HG03565 (cell line): Measurements from ENCODE around the gene LSM12.
"Not testable (repeated sequence)": the region's sequence is repeated elsewhere in the genome, so short reads cannot be mapped to it uniquely, and the experiment has no call there.

Experiments
- ATAC-seq: cut with Tn5 transposase; IDR thresholded peaks from one replicate; pipeline ENCODE4 v1.9.1; 2021; ENCODE audit warnings: mild to moderate bottlenecking, moderate library complexity; ENCODE audit not compliant: unreplicated experiment

LSM12 gene

GRCh38 chr17:44045486-44045885 lies 21.0 kb downstream of the LSM12 start:
- ATAC-seq, result no peak

- no peak for ATAC-seq
These were observed 22.4 kb downstream of the LSM12 start for GRCh38 chr17:44044071-44044470.

GRCh38 chr17:44043272-44043696 lies 23.2 kb downstream of the LSM12 start:
- ATAC-seq, result no peak

GRCh38 chr17:44039829-44040635 lies 26.4 kb downstream of the LSM12 start:
- ATAC-seq, result no peak

DNA sequence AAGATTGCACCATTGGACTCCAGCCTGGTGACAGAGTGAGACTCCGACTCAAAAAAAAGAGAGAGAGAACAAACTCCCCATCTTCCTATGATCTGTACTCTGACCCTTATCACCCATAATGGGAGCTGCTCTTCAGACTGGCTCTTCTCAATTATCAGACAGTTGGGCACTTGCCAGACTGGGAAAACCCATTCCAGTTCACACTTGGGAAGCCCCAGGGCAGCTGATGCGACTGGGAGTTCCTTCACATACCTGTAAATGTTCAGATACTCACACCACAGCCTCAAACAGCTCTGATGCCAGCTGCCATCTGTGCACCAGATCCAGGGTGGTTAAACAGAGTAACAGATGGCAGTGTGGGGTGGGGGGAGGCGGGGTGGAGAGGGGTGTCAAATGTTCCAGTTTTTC lies 27.9 kb downstream of the LSM12 start:
- no peak for ATAC-seq

DNA sequence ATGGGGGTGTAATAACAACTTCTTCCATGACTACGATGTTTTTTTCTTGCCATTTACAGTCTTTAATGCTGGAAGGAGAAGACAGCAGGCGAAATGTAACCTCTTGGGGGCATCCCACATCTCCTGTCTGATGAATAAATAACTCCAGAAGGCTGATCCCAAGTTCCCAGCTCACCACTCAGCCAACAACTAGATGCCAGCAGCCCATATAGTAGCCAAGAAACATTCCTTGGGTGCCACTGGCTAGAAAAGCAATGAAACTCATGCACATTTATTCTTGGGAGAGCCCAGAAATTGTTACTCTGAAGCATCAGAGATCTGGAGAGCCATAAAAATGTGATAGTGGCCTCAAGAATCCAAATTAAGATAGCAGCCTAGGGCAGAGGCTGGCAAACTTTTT lies 29.0 kb downstream of the LSM12 start:
- no peak for ATAC-seq

- not testable (repeated sequence) for ATAC-seq
These were observed 31.8 kb downstream of the LSM12 start for GRCh38 chr17:44034688-44035087.

DNA sequence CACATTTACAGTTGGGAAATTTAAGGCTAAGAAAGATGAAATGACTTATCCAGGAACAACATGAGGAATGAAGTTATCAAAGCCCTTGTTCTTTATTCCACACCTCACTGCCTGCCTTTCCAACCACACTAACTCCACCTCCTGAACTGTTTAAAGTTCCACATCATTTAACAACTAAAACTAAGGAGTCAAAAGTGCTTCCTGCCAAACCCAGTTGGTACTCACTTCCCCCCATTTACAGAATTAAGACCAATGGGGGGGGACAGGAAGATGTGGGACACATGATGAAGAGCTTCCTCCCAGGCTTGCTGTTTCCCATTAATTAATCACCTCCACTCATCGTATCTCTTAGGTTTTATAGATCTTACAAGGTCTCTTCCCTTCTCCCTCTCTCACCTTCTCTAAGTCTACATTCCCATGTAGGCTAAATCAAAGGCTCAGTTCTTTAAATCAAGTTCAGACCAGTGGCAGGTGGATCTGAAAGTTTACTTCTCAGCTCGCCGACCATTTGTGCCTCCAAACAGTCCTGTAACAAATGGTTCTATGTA lies 32.5 kb downstream of the LSM12 start:
- ATAC-seq, result no peak

DNA sequence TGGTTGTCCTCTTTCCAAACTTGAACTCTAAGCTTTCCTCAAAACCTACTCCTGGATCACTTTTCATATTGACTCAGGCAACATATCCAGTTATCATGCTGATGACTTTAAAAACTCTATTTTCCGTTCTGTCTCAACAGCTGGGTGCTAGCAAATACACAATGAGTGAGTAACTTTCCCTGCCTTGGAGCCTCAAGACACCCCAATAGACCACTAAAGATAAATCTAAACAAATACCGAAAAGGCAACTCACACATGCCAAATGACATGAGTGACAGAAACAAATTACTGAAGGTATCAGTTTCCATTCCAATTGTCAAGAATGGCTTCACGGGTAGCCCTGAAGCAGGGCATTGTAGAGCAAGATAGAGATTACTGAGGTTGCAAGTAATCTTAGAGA lies 36.0 kb downstream of the LSM12 start:
- ATAC-seq, result no peak

DNA sequence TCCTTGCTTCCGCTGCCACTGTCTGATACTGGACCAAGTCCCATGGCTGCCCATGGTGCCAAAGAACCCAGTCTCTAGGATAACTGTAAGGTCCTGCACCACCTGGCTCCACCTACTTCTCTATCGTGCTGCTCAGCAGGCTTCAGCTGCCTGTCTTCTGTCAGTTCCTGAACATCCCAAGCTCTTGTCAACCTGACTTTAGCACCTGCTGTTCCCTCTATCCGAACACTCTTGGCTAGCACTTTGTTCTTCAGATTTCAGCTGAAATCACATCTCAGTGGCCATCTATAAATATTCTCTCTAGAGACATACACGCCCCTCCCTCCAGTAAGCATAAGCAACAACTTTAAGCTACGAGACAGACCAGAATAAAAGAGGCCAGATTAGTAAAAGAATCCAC lies 36.7 kb downstream of the LSM12 start:
- ATAC-seq, result no peak

DNA sequence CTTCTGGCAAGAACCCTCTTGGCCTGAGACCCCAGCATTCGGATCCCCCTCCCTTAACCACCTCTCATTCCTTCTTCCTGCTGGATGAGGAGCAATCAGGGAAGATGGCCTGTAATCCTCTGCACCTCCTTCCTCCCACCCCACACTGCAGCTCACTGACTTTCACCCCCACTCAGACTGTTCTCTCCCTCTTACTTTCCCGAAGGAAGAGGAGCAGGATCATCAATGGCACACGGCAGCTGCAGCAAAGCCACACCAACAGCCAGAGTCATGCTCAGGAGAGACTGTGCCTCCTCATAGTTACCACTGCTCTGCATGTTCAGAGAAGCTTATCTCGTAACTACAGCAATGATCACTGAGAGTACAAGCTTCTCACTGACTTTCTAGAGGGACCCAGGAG lies 41.6 kb downstream of the LSM12 start:
- no peak for ATAC-seq

- ATAC-seq, result no peak
These were observed 42.2 kb downstream of the LSM12 start for GRCh38 chr17:44024271-44024663.

GRCh38 chr17:44023545-44024270 lies 42.8 kb downstream of the LSM12 start:
- ATAC-seq, result no peak

- no peak for ATAC-seq
These were observed 44.2 kb downstream of the LSM12 start for GRCh38 chr17:44022246-44022645.

DNA sequence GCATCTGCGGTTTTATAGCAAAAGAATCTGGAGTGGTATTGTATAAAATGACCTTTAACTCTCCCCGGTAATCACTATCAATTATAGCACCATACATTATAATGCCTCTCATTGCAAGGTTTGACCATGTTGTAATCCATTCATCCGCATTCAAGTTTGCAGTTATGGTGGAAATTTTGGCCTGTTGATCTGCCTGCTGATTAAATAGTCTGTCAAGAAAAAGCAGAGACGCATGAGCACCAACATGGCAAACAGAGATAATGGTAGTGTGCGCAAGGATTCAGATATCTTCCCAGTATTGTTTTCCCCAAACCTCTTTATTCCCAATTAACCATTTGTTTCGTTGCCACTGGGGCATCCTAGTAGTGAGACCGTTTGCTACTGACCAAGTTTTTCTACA lies 45.2 kb downstream of the LSM12 start:
- ATAC-seq, result not testable (repeated sequence)

- ATAC-seq, result peak; percentile 77
These were observed 51.9 kb downstream of the LSM12 start, which contains the start of gene TMEM101 for GRCh38 chr17:44014437-44015172. TMEM101 (minus strand) TSS chr17:44014963; CDS start chr17:44014952, 11 bp downstream.

DNA sequence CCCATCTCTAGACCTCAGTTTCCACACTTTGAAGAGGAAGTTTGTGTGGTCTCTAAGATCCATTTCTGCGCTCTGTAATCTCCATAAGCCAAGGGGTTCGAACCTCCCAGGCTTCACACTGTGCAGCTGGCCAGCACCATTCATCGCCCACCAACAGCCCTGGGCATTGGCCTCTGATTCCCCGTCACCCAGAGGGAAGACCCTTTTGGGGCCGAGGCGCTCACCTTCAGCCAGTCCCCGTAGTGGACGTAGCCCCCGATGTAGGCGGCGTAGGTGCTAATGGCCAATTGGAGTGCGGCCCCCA lies 52.4 kb downstream of the LSM12 start:
- no peak for ATAC-seq

DNA sequence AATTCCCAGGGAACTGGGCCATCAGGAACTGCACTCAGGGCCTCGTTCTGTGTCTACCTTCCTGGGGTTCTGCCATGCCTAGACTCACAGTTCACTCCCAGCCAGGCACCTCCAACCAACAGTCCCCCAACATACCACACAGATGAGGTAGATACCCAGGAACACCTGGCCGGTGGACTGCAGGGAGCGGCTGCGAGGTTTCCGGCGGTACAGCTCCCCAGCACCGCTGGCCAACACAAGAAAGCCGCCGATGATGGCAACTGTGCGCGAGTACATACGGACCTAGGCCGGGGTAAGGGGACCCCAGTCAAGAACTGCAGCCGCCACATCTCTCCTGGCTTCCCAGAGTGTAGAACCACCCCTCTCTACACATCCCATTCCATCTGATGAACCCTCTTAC lies 53.6 kb downstream of the LSM12 start:
- no peak for ATAC-seq

GRCh38 chr17:44012391-44012790 lies 54.1 kb downstream of the LSM12 start:
- ATAC-seq, result no peak

DNA sequence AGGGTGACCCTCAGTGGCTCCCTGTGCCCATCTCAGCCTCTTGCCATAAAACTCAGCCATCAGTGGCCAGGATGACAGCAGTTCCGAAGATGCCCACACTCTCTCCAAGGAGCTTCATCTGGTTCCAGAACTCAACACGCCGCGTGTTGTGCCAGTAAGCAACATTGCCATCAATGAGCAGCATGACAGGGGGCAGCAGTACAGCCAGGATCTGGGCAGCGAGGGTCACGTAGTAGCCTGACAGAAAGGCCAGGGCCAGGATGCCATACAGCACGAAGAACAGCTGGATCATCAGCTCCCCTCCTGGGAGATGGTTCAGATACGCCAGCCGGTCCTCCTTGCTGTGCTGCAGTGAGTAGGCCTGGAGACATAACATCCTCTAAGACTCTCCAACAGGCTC lies 54.6 kb downstream of the LSM12 start:
- no peak for ATAC-seq

- no peak for ATAC-seq
These were observed 55.4 kb downstream of the LSM12 start for GRCh38 chr17:44010966-44011647.
